Naive thymus-derived CD4-positive, alpha-beta T cell (primary cell): Measurements from ENCODE around the gene GASK1A. TPM values are rescaled to one million over a fixed set of nuclear protein-coding genes. Genes with fewer than 3 reads are reported as not detected.
A peak's percentile ranks its signal among the peaks of the same experiment; 100 is the strongest.

Experiments used
- ATAC-seq: fragments of 150-1000 bp; cut with Tn5 transposase; 2 replicates; pipeline ENCODE4 v1.10.0; 2021; ENCODE audit warnings: mild to moderate bottlenecking, moderate library complexity
- CTCF ChIA-PET: fragments of 350-600 bp; sonication (Branson Sonifier 250); formaldehyde crosslinking; loops from one replicate; lab custom pipeline; 2021; ENCODE audit warnings: antibody characterized with exemption; lab: Charles Lee
- POLR2A ChIA-PET: fragments of 350-600 bp; sonication (Branson Sonifier 250); formaldehyde crosslinking; loops from one replicate; lab custom pipeline; 2021; ENCODE audit warnings: antibody characterized with exemption, inconsistent platforms; lab: Charles Lee
- DNase-seq, 9 donors: peaks; one replicate each; pipeline versions ENCODE4 v3.0.0 to v3.0.0-alpha.2; 2020 to 2022; ENCODE audit warnings: mixed read lengths in 1 of 9
- H3K27ac ChIP-seq: one replicate; pipeline ENCODE4 v1.7.0; 2013; ENCODE audit warnings: mild to moderate bottlenecking, low read depth, low read length, moderate library complexity
- H3K27me3 ChIP-seq, 2 donors: one replicate each; pipeline ENCODE4 v1.7.0; 2013; ENCODE audit warnings: low read length in 2 of 2, mild to moderate bottlenecking in 2 of 2, moderate library complexity in 2 of 2; ENCODE audit not compliant: control insufficient read depth in 2 of 2, insufficient read depth in 2 of 2
- H3K36me3 ChIP-seq, 3 experiments: 1 replicate in 2 of 3; 2 replicates in 1 of 3; pipeline ENCODE4 v1.7.0; 2013; ENCODE audit warnings: low read length in 3 of 3, mild to moderate bottlenecking in 3 of 3, moderate library complexity in 1 of 3; ENCODE audit not compliant: insufficient read depth in 3 of 3, control insufficient read depth in 2 of 3
- H3K4me1 ChIP-seq, 2 donors: one replicate each; pipeline ENCODE4 v1.7.0; 2013; ENCODE audit warnings: low read length in 2 of 2, mild to moderate bottlenecking in 2 of 2, moderate library complexity in 1 of 2; ENCODE audit not compliant: control insufficient read depth in 2 of 2, insufficient read depth in 2 of 2
- H3K4me3 ChIP-seq: 2 replicates; pipeline ENCODE4 v1.7.0; 2013; ENCODE audit warnings: mild to moderate bottlenecking, low read length
- H3K9me3 ChIP-seq, 3 experiments: 1 replicate in 2 of 3; 2 replicates in 1 of 3; pipeline ENCODE4 v1.7.0; 2013; ENCODE audit warnings: low read length in 3 of 3; ENCODE audit not compliant: control insufficient read depth in 2 of 3
- H3K27ac Mint-ChIP-seq, 9 donors: one replicate each; pipeline ENCODE4 v1.8.0; 2020 to 2022; ENCODE audit warnings: mixed read lengths in 9 of 9, mild to moderate bottlenecking in 8 of 9, moderate library complexity in 5 of 9, inconsistent platforms in 2 of 9
- H3K27me3 Mint-ChIP-seq, 5 donors: one replicate each; pipeline ENCODE4 v1.8.0; 2021 to 2022; ENCODE audit warnings: mixed read lengths in 5 of 5, mild to moderate bottlenecking in 1 of 5
- H3K36me3 Mint-ChIP-seq, 5 donors: one replicate each; pipeline ENCODE4 v1.8.0; 2020 to 2022; ENCODE audit warnings: mixed read lengths in 5 of 5, mild to moderate bottlenecking in 3 of 5, inconsistent platforms in 1 of 5
- H3K4me1 Mint-ChIP-seq, 7 donors: one replicate each; pipeline ENCODE4 v1.8.0; 2020 to 2022; ENCODE audit warnings: mixed read lengths in 7 of 7, mild to moderate bottlenecking in 3 of 7, inconsistent platforms in 1 of 7
- H3K4me3 Mint-ChIP-seq, 10 donors: one replicate each; pipeline ENCODE4 v1.8.0; 2020 to 2022; ENCODE audit warnings: mild to moderate bottlenecking in 10 of 10, mixed read lengths in 10 of 10, moderate library complexity in 6 of 10, inconsistent platforms in 2 of 10
- H3K9me3 Mint-ChIP-seq, 11 donors: one replicate each; pipeline ENCODE4 v1.8.0; 2020 to 2022; ENCODE audit warnings: mixed read lengths in 11 of 11, mild to moderate bottlenecking in 4 of 11, inconsistent platforms in 1 of 11, moderate library complexity in 1 of 11
- intact Hi-C, 2 donors: fragments of 100-400 bp; cut with micrococcal nuclease; formaldehyde crosslinking; loops; one replicate each; pipeline ENCODE4 v1.15.1; 2023
- polyA plus RNA-seq, 2 donors: library from polyadenylated mRNA; unstranded; fragments of 300-500 nt; fragmentation: Illumina TruSeq; gene quantifications; one replicate each; pipeline ENCODE4 v1.2.3, GENCODE V29; 2021
- total RNA-seq, 6 experiments: library from RNA in 5 of 6; stranded (reverse) in 5 of 6; gene quantifications; 1 replicate in 5 of 6; 2 replicates in 1 of 6; pipeline ENCODE4 v1.2.3 and lab custom pipeline; 2021 to 2026

Gene GASK1A
- total and polyA plus RNA-seq, 7 experiments from 2014 or later: 0.20 to 0.24 (median 0.21) TPM; not detected in 4

- H3K4me3 ChIP-seq: no peak overlapping the region
- Mint-ChIP-seq H3K27me3 (peaks cover 0 to 2% (median 0%) of the 10 kb centered on the region in 5 donors), H3K9me3 (peaks cover 0 to 13% (median 0%) of the 10 kb centered on the region in 11 donors), H3K27ac (peak overlapping the region in 2 of 9 donors; percentile 46 to 79), H3K4me1 (peaks cover 8 to 43% (median 35%) of the 10 kb centered on the region in 7 donors), H3K36me3 (peaks cover 0 to 5% (median 0%) of the 10 kb centered on the region in 5 donors), H3K4me3 (peak overlapping the region in 3 of 10 donors; percentile 15 to 70 (median 54))
- no peak overlapping the region for H3K27ac ChIP-seq
- no peaks in the 10 kb centered on the region for H3K27me3 ChIP-seq
- peaks cover 9 to 22% of the 10 kb centered on the region in 2 donors for H3K4me1 ChIP-seq
- no peaks in the 10 kb centered on the region for H3K36me3 ChIP-seq
- no peaks in the 10 kb centered on the region for H3K9me3 ChIP-seq
- ChIA-PET CTCF (no interaction called here), POLR2A (no interaction called here)
- intact Hi-C loops: no loop called here
- no peak for DNase-seq
- no peak for ATAC-seq
Measured at GRCh38 chr3:42937334-42937733, 41.8 kb upstream of the GASK1A start.

- Histone ChIP-seq H3K4me1 (no peaks in the 10 kb centered on the region), H3K27ac (no peak overlapping the region), H3K36me3 (no peaks in the 10 kb centered on the region), H3K27me3 (no peaks in the 10 kb centered on the region), H3K4me3 (no peak overlapping the region), H3K9me3 (no peaks in the 10 kb centered on the region)
- ATAC-seq (no peak), DNase-seq (no peak)
- peaks cover 0 to 2% (median under 1%) of the 10 kb centered on the region in 7 donors for H3K4me1 Mint-ChIP-seq
- H3K9me3 Mint-ChIP-seq: peaks cover 0 to 2% (median 0%) of the 10 kb centered on the region in 11 donors
- no peak overlapping the region for H3K27ac Mint-ChIP-seq
- intact Hi-C loops: no loop called here
- POLR2A ChIA-PET: interaction anchor here (0.7 kb wide), 1 partner anchor 93 kb away, joined by 4 read pairs; no protein-coding TSS in a partner anchor
- CTCF ChIA-PET: no interaction called here
- H3K4me3 Mint-ChIP-seq: no peak overlapping the region
- H3K36me3 Mint-ChIP-seq: no peaks in the 10 kb centered on the region
- peaks cover 0 to 5% (median 0%) of the 10 kb centered on the region in 5 donors for H3K27me3 Mint-ChIP-seq
Measured at GRCh38 chr3:42942693-42943092, 36.4 kb upstream of the GASK1A start.

GRCh38 chr3:42946050-42946449 is 33.1 kb upstream of the GASK1A start:
- no peak overlapping the region for H3K4me3 Mint-ChIP-seq
- Histone ChIP-seq H3K27ac (no peak overlapping the region), H3K27me3 (no peaks in the 10 kb centered on the region), H3K4me3 (no peak overlapping the region), H3K4me1 (no peaks in the 10 kb centered on the region), H3K9me3 (no peaks in the 10 kb centered on the region), H3K36me3 (no peaks in the 10 kb centered on the region)
- POLR2A ChIA-PET: no interaction called here
- H3K9me3 Mint-ChIP-seq: peaks cover 0 to 3% (median 0%) of the 10 kb centered on the region in 11 donors
- H3K4me1 Mint-ChIP-seq: peaks cover 0 to 5% (median 0%) of the 10 kb centered on the region in 7 donors
- peaks cover 0 to 4% (median 0%) of the 10 kb centered on the region in 5 donors for H3K27me3 Mint-ChIP-seq
- intact Hi-C loops: no loop called here
- no peak for DNase-seq
- ATAC-seq: no peak
- no peak overlapping the region for H3K27ac Mint-ChIP-seq
- peaks cover 0 to 5% (median 0%) of the 10 kb centered on the region in 5 donors for H3K36me3 Mint-ChIP-seq
- CTCF ChIA-PET: interaction anchor here (0.6 kb wide), 1 partner anchor 746 kb away, joined by 3 read pairs; no protein-coding TSS in a partner anchor

- intact Hi-C loops: no loop called here
- Mint-ChIP-seq H3K9me3 (peaks cover 0 to 3% (median 0%) of the 10 kb centered on the region in 11 donors), H3K4me1 (peaks cover 0 to 11% (median 10%) of the 10 kb centered on the region in 7 donors), H3K36me3 (peaks cover 0 to 4% (median 0%) of the 10 kb centered on the region in 5 donors), H3K4me3 (no peak overlapping the region), H3K27me3 (peaks cover 0 to 8% (median 3%) of the 10 kb centered on the region in 5 donors), H3K27ac (no peak overlapping the region)
- Histone ChIP-seq H3K27ac (no peak overlapping the region), H3K4me3 (no peak overlapping the region), H3K36me3 (no peaks in the 10 kb centered on the region), H3K27me3 (no peaks in the 10 kb centered on the region), H3K9me3 (no peaks in the 10 kb centered on the region), H3K4me1 (peaks cover 0 to 4% of the 10 kb centered on the region in 2 donors)
- ChIA-PET CTCF (no interaction called here), POLR2A (no interaction called here)
- ATAC-seq: no peak
- DNase-seq: no peak
Measured at GRCh38 chr3:42957573-42957972, 21.5 kb upstream of the GASK1A start.

GRCh38 chr3:42960282-42960681 is 18.8 kb upstream of the GASK1A start:
- Mint-ChIP-seq H3K27ac (peak overlapping the region in 1 of 9 donors; percentile 48), H3K36me3 (no peaks in the 10 kb centered on the region), H3K4me3 (no peak overlapping the region), H3K9me3 (peaks cover 0 to 2% (median 0%) of the 10 kb centered on the region in 11 donors), H3K4me1 (peaks cover 0 to 29% (median 26%) of the 10 kb centered on the region in 7 donors), H3K27me3 (peaks cover 0 to 15% (median 3%) of the 10 kb centered on the region in 5 donors)
- Histone ChIP-seq H3K4me1 (peaks cover 0 to 20% of the 10 kb centered on the region in 2 donors), H3K27me3 (no peaks in the 10 kb centered on the region), H3K27ac (no peak overlapping the region), H3K9me3 (no peaks in the 10 kb centered on the region), H3K4me3 (no peak overlapping the region), H3K36me3 (no peaks in the 10 kb centered on the region)
- ATAC-seq: no peak
- intact Hi-C loops: loop anchor here (2.0 to 10.0 kb wide), 5 partner anchors 47 to 675 kb away; partner anchors contain the start of gene SNRK (in 1 of the 2)
- POLR2A ChIA-PET: interaction anchor here (1.6 kb wide), 1 partner anchor 111 kb away, joined by 4 read pairs; no protein-coding TSS in a partner anchor
- CTCF ChIA-PET: interaction anchor here (0.8 to 5.1 kb wide), 9 partner anchors 11 to 553 kb away, joined by 3 to 53 read pairs (median 5); no protein-coding TSS in a partner anchor
- DNase-seq: no peak

- H3K27me3 Mint-ChIP-seq: peaks cover 0 to 17% (median 3%) of the 10 kb centered on the region in 5 donors
- H3K36me3 ChIP-seq: no peaks in the 10 kb centered on the region
- H3K9me3 Mint-ChIP-seq: peaks cover 0 to 2% (median 0%) of the 10 kb centered on the region in 11 donors
- intact Hi-C loops: loop anchor here (1.0 to 10.0 kb wide), 10 partner anchors 47 to 674 kb away; partner anchors contain the start of gene SNRK (in 1 of the 2)
- H3K27me3 ChIP-seq: no peaks in the 10 kb centered on the region
- no peaks in the 10 kb centered on the region for H3K9me3 ChIP-seq
- H3K4me3 ChIP-seq: no peak overlapping the region
- H3K36me3 Mint-ChIP-seq: no peaks in the 10 kb centered on the region
- DNase-seq: no peak
- ChIA-PET CTCF (interaction anchor here (0.8 to 5.1 kb wide), 18 partner anchors 110 to 793 kb away, joined by 3 to 53 read pairs (median 5); no protein-coding TSS in a partner anchor), POLR2A (interaction anchor here (0.9 to 1.6 kb wide), 2 partner anchors 111 to 202 kb away, joined by 4 read pairs; no protein-coding TSS in a partner anchor)
- no peak overlapping the region for H3K27ac ChIP-seq
- no peak for ATAC-seq
- no peak overlapping the region for H3K27ac Mint-ChIP-seq
- peaks cover 0 to 25% of the 10 kb centered on the region in 2 donors for H3K4me1 ChIP-seq
- H3K4me3 Mint-ChIP-seq: no peak overlapping the region
- H3K4me1 Mint-ChIP-seq: peaks cover 0 to 34% (median 32%) of the 10 kb centered on the region in 7 donors
Measured at GRCh38 chr3:42960786-42961185, 18.3 kb upstream of the GASK1A start.
